Stimulated activated CD8-positive, alpha-beta memory T cell treated with anti-CD3 and anti-CD28 coated beads, Interleukin-2, amount 100 ng/mL, for 1 hour (primary cell): ENCODE data around the gene NHLRC2.

Experiments
- DNase-seq, 2 donors: peaks; one replicate each; pipeline ENCODE4 v3.0.0-alpha.2; 2020; ENCODE audit warnings: low read depth in 2 of 2

The NHLRC2 gene

DNA sequence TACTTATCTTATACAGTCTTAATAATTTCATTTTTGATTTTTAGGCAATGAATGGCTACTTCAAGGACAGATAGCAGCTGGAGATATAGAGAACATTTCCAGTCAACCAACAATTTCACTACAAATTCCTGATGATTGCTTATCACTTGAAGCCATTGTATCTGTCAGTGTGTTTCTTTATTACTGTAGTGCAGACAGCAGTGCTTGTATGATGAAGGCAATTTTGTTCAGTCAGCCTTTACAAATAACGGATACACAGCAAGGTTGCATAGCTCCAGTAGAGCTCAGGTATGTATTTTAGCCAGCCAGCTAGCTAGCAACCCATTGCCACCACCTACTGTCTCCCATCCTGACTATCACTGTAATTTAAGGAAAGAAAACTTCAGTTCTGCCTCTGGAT lies 53.8 kb downstream of the NHLRC2 start:
- no peak for DNase-seq

GRCh38 chr10:113911113-113911512 lies 56.7 kb downstream of the NHLRC2 start:
- DNase-seq: no peak

GRCh38 chr10:113911839-113912238 lies 57.4 kb downstream of the NHLRC2 start:
- DNase-seq: no peak

- DNase-seq: no peak
These were observed 58.1 kb downstream of the NHLRC2 start for GRCh38 chr10:113912582-113912981.

- no peak for DNase-seq
These were observed 60.5 kb downstream of the NHLRC2 start for GRCh38 chr10:113914956-113915355.

- DNase-seq: no peak
These were observed 61.1 kb downstream of the NHLRC2 start for GRCh38 chr10:113915540-113915939.

GRCh38 chr10:113916053-113916452 lies 61.6 kb downstream of the NHLRC2 start:
- DNase-seq: no peak

DNA sequence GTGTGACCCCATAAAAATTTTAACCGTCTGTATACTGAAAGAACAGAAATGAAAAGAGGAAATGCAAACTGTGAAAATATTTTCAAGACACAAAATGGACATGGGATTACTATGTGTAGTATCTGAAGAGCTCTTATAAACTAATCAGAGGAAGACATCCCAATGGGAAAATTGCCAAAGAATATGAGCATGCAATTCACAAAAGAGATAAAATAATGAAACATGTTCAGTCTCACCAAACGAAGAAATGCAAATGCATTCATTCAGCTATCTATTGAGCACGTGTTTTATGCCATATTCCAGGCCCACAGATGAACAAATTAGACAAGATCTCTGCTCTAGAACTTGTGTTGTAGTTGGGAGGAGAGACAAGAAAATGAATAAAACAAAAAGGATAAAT lies 63.2 kb downstream of the NHLRC2 start:
- no peak for DNase-seq

- DNase-seq: no peak
These were observed 65.7 kb downstream of the NHLRC2 start for GRCh38 chr10:113920114-113920513.

- DNase-seq: no peak
These were observed 66.4 kb downstream of the NHLRC2 start for GRCh38 chr10:113920875-113921274.

- no peak for DNase-seq
These were observed 67.3 kb downstream of the NHLRC2 start for GRCh38 chr10:113921561-113922370.

DNA sequence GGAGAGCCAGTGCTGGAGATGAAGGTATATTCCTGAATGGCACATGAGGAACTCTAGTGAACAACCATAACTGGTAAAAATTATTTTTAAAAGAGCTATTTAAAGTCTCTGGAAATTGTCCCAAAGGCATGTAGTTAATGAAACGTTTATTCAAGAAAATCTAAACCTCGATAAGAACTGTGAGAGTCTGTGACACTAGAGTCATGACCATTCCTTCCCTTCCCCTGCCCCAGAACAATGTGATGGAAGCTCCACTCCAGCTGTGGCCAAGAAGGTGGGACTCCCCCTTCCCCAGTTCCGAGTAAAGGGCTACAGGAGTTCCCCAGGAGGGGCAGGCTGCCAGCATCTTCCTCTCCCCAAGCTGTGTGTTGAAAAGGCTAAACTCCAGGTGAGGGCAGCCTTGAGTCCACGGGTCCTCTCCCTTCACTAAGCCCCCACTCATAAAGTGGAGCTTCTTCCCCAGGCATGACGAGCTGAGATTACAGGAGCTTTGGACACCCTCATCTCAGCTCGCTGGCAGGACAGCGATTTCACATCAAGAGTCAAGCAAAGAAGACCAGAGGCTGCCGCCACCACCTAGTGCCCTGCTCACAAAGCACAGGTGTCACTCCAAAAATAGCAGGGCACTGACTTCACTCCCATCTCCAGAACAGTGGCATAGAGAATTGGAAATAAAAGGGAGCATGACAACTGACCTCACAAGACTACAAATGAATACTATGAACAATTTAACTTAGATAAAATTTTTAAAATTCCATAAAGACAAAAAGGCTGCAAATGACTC lies 68.5 kb downstream of the NHLRC2 start:
- no peak for DNase-seq

- DNase-seq: no peak
These were observed 69.7 kb downstream of the NHLRC2 start for GRCh38 chr10:113924186-113924585.

DNA sequence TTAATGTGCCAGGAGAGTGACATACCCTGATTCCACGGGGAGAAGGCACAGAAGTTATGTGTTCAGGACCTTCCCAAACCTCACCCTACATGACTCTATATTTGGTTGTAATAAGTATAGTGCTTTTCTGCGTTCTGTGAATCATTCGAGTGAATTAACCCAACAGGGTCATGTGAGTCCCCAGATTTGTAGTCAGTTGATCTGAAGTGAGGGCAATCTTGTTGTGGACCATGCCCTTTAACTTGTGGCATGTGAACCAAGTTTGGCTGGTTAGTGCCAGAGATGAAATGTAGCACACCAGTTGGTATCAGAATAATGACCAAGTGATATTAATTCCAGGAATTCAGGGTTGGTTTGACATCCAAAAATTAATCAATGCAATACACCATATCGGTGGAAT lies 70.2 kb downstream of the NHLRC2 start:
- no peak for DNase-seq

DNA sequence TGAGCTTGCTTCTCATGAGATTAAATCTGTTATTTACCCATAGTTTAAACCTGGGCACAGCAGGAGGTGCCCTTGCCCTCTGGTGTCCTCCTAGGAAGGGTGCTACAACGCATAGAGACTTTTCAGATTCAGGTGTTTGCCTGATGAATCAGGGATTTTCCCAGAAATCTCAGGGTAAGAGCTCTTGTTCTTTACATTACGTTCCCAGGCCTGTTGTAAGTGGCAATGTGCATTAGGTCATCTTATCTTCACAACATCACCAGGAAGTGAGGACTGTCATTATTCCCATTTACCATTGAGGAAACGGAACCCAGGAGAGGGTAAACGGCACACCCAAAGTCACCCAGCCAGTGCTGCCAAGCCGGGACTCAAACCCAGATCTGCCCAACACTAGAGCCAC lies 73.0 kb downstream of the NHLRC2 start:
- DNase-seq: no peak

DNA sequence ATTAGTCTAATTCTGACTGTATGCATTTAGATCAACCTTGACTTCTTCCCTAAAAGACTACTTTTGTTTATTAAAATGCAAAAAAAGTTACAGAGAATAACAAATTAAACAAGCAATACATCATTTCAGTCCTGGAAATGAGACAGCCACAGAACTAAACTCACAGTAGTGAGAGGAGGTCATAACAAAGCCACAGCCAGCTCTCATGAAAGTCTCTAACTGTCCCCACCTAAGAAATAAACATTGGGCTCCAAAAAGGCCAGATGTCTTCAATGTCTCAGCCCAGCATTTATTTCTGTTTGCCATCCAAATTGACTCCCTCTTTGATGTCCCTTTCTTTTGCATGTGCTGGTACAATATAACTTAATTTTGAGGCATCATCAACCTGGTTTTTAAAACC lies 74.4 kb downstream of the NHLRC2 start:
- DNase-seq: no peak

- no peak for DNase-seq
These were observed 75.1 kb downstream of the NHLRC2 start for GRCh38 chr10:113929522-113929921.

DNA sequence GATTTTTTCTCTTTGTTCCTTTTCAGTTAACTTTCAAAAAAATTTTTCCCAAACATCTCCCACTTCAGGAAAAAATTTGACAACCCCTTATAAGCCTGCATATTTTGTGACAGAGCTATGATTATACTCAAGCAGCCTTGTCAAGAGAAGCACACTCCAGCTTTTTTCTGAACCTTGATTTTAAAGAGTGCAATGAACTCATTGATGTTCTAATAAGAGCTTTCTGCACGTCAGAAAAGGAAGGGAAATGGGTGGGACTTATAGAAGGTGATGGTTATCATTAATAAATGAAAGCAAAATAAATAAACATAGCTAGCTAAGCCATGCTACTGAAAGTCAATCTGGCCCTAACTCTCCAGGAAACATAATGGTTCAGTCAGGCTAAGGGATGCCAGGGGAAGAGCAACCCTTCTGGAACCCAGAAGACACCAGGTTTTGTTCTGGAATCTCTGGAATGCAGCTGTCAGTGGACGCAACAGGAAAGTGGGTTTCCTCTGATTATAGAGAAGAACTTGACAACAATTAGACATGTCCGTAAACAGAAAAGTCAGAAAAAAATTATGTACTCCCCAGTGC lies 76.1 kb downstream of the NHLRC2 start:
- no peak for DNase-seq

DNA sequence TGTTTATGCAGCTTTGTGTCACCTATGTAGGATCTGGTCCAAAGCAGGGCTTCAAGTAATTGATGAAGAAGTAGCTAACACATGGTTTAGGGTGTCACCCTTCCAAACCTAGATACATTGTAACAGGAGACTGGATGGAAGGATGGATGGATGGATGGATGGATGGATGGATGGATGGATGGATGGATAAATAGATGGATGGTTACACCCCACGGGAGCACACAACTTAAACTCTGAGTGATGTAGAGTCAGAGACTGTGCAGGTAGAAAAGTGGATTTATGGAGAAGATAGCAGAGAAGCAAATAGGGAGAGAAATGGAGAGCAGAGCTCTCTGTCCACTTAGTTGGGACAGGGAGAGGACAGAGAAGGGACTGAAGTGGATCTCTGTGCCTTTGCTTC lies 78.4 kb downstream of the NHLRC2 start:
- no peak for DNase-seq

GRCh38 chr10:113933894-113934532 lies 79.6 kb downstream of the NHLRC2 start:
- no peak for DNase-seq

DNA sequence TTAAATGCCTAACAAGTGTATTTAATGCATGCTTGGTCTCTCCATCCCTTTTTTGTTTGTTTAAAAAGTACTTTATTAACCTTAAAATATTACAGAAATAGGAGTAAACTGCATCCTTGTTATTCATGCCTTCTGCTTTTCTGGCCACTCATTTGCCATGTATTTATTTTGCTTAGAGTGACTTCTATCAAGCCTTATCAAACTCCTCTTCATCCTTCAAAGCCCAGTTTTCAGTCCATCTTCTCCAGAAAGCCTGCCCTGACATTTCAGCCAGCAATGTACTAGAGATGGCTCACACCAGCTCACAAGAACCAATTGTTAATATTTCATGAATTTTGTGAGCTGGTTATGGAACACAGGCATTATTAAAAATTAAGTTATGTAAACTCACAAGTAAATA lies 82.8 kb downstream of the NHLRC2 start:
- DNase-seq: no peak

GRCh38 chr10:113937756-113938155 lies 83.3 kb downstream of the NHLRC2 start:
- DNase-seq: no peak
